HepG2 (cell line): ENCODE results near the gene OSM.

Experiments
- AHR ChIP-seq: IDR thresholded peaks from 2 replicates; pipeline ENCODE4 v1.6.1; 2018; ENCODE audit warnings: missing genetic modification reagents, missing compliant biosample characterization
- KDM5A ChIP-seq: fragments of 200-600 bp; sonication (generic); IDR thresholded peaks from 2 replicates; pipeline ENCODE4 v1.7.0; 2018; ENCODE audit warnings: antibody characterized with exemption, mild to moderate bottlenecking, low read length, borderline replicate concordance
- POLR2G ChIP-seq: fragments of 200-400 bp; formaldehyde crosslinking; IDR thresholded peaks from 2 replicates; pipeline ENCODE4 v1.6.1; 2018; ENCODE audit warnings: mild to moderate bottlenecking, low read depth, low read length, moderate library complexity
- REL ChIP-seq: sonication (generic); formaldehyde crosslinking; conservative IDR thresholded peaks from 2 replicates; pipeline ENCODE4 v1.8.0; 2022; ENCODE audit warnings: mild to moderate bottlenecking, missing genetic modification reagents, moderate library complexity
- RXRA ChIP-seq: sonication (generic); formaldehyde crosslinking; IDR thresholded peaks from 2 replicates; pipeline ENCODE4 v1.5.1; 2020; ENCODE audit warnings: missing genetic modification reagents
- SETDB1 ChIP-seq: sonication (generic); formaldehyde crosslinking; IDR thresholded peaks from 2 replicates; pipeline ENCODE4 v1.5.1; 2020; ENCODE audit warnings: missing genetic modification reagents, mild to moderate bottlenecking, borderline replicate concordance
- ZNF558 ChIP-seq: sonication (generic); formaldehyde crosslinking; IDR thresholded peaks from 2 replicates; pipeline ENCODE4 v1.9.0; 2022; ENCODE audit warnings: mild to moderate bottlenecking, missing genetic modification reagents, borderline replicate concordance

GRCh38 chr22:30221121-30221992 is 45.3 kb downstream of the OSM start:
- TF ChIP-seq KDM5A (no peak), RXRA (CRISPR knock-in tag) (no peak), POLR2G (no peak), SETDB1 (CRISPR knock-in tag) (no peak), AHR (CRISPR knock-in tag) (no peak), ZNF558 (no peak), REL (CRISPR knock-in tag) (no peak)
